DMS53 treated with DMSO at 0.1 percent for 48 hours (cell line): ENCODE results near the gene ANTKMT.
A peak's percentile ranks its signal among the peaks of the same experiment; 100 is the strongest.

Experiments
- DNase-seq: peaks from one replicate; lab custom pipeline; 2025; ENCODE audit not compliant: unreplicated experiment; lab: John Stamatoyannopoulos, UW

ANTKMT gene

GRCh38 chr16:726188-726437 lies 5.2 kb downstream of the ANTKMT start:
- no peak for DNase-seq

GRCh38 chr16:726438-727290 lies 5.7 kb downstream of the ANTKMT start, which contains the start of the genes CCDC78 and HAGHL:
TSS of gene CCDC78 (minus strand) at chr16:726443. CDS start at chr16:726367, 76 bp downstream.
TSS of gene HAGHL (plus strand) at chr16:727106. CDS start at chr16:727510, 404 bp downstream.
- DNase-seq = peak; percentile 53

- no peak for DNase-seq
Observed at GRCh38 chr16:727291-727977, 6.5 kb downstream of the ANTKMT start.

GRCh38 chr16:728131-728889 lies 7.4 kb downstream of the ANTKMT start:
- DNase-seq = peak; percentile 55

- DNase-seq = no peak
Observed at GRCh38 chr16:728890-729744, 8.2 kb downstream of the ANTKMT start.

- DNase-seq = no peak
Observed at GRCh38 chr16:729768-730665, 9.1 kb downstream of the ANTKMT start.

- no peak for DNase-seq
Observed at GRCh38 chr16:730666-731509, 9.9 kb downstream of the ANTKMT start.

GRCh38 chr16:732332-732731 lies 11.4 kb downstream of the ANTKMT start:
- DNase-seq = no peak

- DNase-seq = no peak
Observed at GRCh38 chr16:732936-733335, 12.0 kb downstream of the ANTKMT start.

GRCh38 chr16:733382-734207 lies 12.6 kb downstream of the ANTKMT start:
- no peak for DNase-seq

- no peak for DNase-seq
Observed at GRCh38 chr16:734208-734980, 13.4 kb downstream of the ANTKMT start.

GRCh38 chr16:734981-735881 lies 14.3 kb downstream of the ANTKMT start:
- DNase-seq = no peak

- DNase-seq = no peak
Observed at GRCh38 chr16:735982-736453, 15.1 kb downstream of the ANTKMT start.

GRCh38 chr16:736936-737481 lies 16.1 kb downstream of the ANTKMT start:
- DNase-seq = no peak

GRCh38 chr16:739560-740458 lies 18.9 kb downstream of the ANTKMT start:
- no peak for DNase-seq
